BLaER1 (cell line): ENCODE data around the gene NHSL1.
A peak's percentile ranks its signal among the peaks of the same experiment; 100 is the strongest.

Experiments
- H3K27ac ChIP-seq: shearing (Covaris generic); formaldehyde crosslinking; 2 replicates; pipeline ENCODE4 v1.8.1; 2022
- H3K27me3 ChIP-seq: shearing (Covaris generic); formaldehyde crosslinking; 2 replicates; pipeline ENCODE4 v1.8.1; 2022
- H3K36me3 ChIP-seq: shearing (Covaris generic); formaldehyde crosslinking; 2 replicates; pipeline ENCODE4 v1.8.1; 2022
- H3K4me1 ChIP-seq: shearing (Covaris generic); formaldehyde crosslinking; 2 replicates; pipeline ENCODE4 v1.8.1; 2022
- H3K4me2 ChIP-seq: shearing (Covaris generic); formaldehyde crosslinking; 2 replicates; pipeline ENCODE4 v1.8.1; 2022
- H3K4me3 ChIP-seq: shearing (Covaris generic); formaldehyde crosslinking; 2 replicates; pipeline ENCODE4 v1.8.1; 2022
- H3K9ac ChIP-seq: shearing (Covaris generic); formaldehyde crosslinking; 2 replicates; pipeline ENCODE4 v1.8.1; 2022
- H3K9me3 ChIP-seq: shearing (Covaris generic); formaldehyde crosslinking; 2 replicates; pipeline ENCODE4 v1.8.1; 2022
- H4K20me1 ChIP-seq: shearing (Covaris generic); formaldehyde crosslinking; 2 replicates; pipeline ENCODE4 v1.8.1; 2022
- Cebpa-rat ChIP-seq: shearing (Covaris generic); IDR thresholded peaks from 2 replicates; pipeline ENCODE4 v1.8.1; 2022

The NHSL1 gene

GRCh38 chr6:138524526-138524925 is 25.2 kb upstream of the NHSL1 start:
- peaks cover 20% of the 10 kb centered on the region for H3K4me1 ChIP-seq
- H3K36me3 ChIP-seq = no peaks in the 10 kb centered on the region
- H3K9ac ChIP-seq = no peak overlapping the region
- H4K20me1 ChIP-seq = no peaks in the 10 kb centered on the region
- H3K9me3 ChIP-seq = no peaks in the 10 kb centered on the region
- TF ChIP-seq Cebpa-rat = no peak
- no peak overlapping the region for H3K4me2 ChIP-seq
- H3K27ac ChIP-seq = no peak overlapping the region
- H3K4me3 ChIP-seq = no peak overlapping the region
- H3K27me3 ChIP-seq = no peaks in the 10 kb centered on the region

GRCh38 chr6:138523347-138524210 is 24.3 kb upstream of the NHSL1 start:
- no peak for TF ChIP-seq Cebpa-rat
- Histone ChIP-seq H3K4me1 (peaks cover 20% of the 10 kb centered on the region), H3K27me3 (no peaks in the 10 kb centered on the region), H3K9me3 (peaks cover 2% of the 10 kb centered on the region; the same call in 1 of the 2 replicates), H3K27ac (no peak overlapping the region), H3K36me3 (no peaks in the 10 kb centered on the region), H3K4me2 (no peak overlapping the region), H3K4me3 (no peak overlapping the region), H4K20me1 (no peaks in the 10 kb centered on the region), H3K9ac (no peak overlapping the region)

GRCh38 chr6:138522611-138523010 is 23.3 kb upstream of the NHSL1 start:
- no peaks in the 10 kb centered on the region for H4K20me1 ChIP-seq
- no peak overlapping the region for H3K9ac ChIP-seq
- H3K4me2 ChIP-seq = peak overlapping the region; percentile 71
- peaks cover 20% of the 10 kb centered on the region for H3K4me1 ChIP-seq
- peak overlapping the region; percentile 63; the same call in 1 of the 2 replicates for H3K27ac ChIP-seq
- no peak overlapping the region for H3K4me3 ChIP-seq
- TF ChIP-seq Cebpa-rat = no peak
- peaks cover 8% of the 10 kb centered on the region for H3K9me3 ChIP-seq
- H3K27me3 ChIP-seq = no peaks in the 10 kb centered on the region
- H3K36me3 ChIP-seq = no peaks in the 10 kb centered on the region; the same call in 1 of the 2 replicates

- no peak overlapping the region for H3K9ac ChIP-seq
- peaks cover 11% of the 10 kb centered on the region for H3K9me3 ChIP-seq
- H4K20me1 ChIP-seq = no peaks in the 10 kb centered on the region
- no peaks in the 10 kb centered on the region for H3K27me3 ChIP-seq
- H3K36me3 ChIP-seq = no peaks in the 10 kb centered on the region; the same call in 1 of the 2 replicates
- peaks cover 20% of the 10 kb centered on the region for H3K4me1 ChIP-seq
- no peak for TF ChIP-seq Cebpa-rat
- peak overlapping the region; percentile 30; the same call in 1 of the 2 replicates for H3K4me3 ChIP-seq
- peak overlapping the region; percentile 63 for H3K27ac ChIP-seq
- peak overlapping the region; percentile 71 for H3K4me2 ChIP-seq
Observed at GRCh38 chr6:138521790-138522189, 22.5 kb upstream of the NHSL1 start.

- H3K27me3 ChIP-seq = no peaks in the 10 kb centered on the region
- no peak overlapping the region for H3K4me2 ChIP-seq
- no peaks in the 10 kb centered on the region; the same call in 1 of the 2 replicates for H3K36me3 ChIP-seq
- no peak overlapping the region for H3K27ac ChIP-seq
- peaks cover 11% of the 10 kb centered on the region for H3K9me3 ChIP-seq
- H3K4me3 ChIP-seq = no peak overlapping the region
- no peak overlapping the region for H3K9ac ChIP-seq
- peaks cover 29% of the 10 kb centered on the region for H3K4me1 ChIP-seq
- no peaks in the 10 kb centered on the region for H4K20me1 ChIP-seq
- TF ChIP-seq Cebpa-rat = no peak
Observed at GRCh38 chr6:138520463-138520862, 21.2 kb upstream of the NHSL1 start.

GRCh38 chr6:138518054-138518453 is 18.8 kb upstream of the NHSL1 start:
- no peak overlapping the region for H3K4me2 ChIP-seq
- no peak overlapping the region for H3K4me3 ChIP-seq
- no peak overlapping the region for H3K27ac ChIP-seq
- no peaks in the 10 kb centered on the region for H3K27me3 ChIP-seq
- H3K4me1 ChIP-seq = peaks cover 38% of the 10 kb centered on the region
- no peak for TF ChIP-seq Cebpa-rat
- no peaks in the 10 kb centered on the region for H4K20me1 ChIP-seq
- no peaks in the 10 kb centered on the region; the same call in 1 of the 2 replicates for H3K36me3 ChIP-seq
- H3K9ac ChIP-seq = no peak overlapping the region
- peaks cover 11% of the 10 kb centered on the region for H3K9me3 ChIP-seq

GRCh38 chr6:138517635-138518034 is 18.3 kb upstream of the NHSL1 start:
- TF ChIP-seq Cebpa-rat = no peak
- Histone ChIP-seq H3K27me3 (no peaks in the 10 kb centered on the region), H3K4me2 (no peak overlapping the region), H3K36me3 (no peaks in the 10 kb centered on the region; the same call in 1 of the 2 replicates), H3K27ac (no peak overlapping the region), H3K4me3 (no peak overlapping the region), H3K9me3 (peaks cover 11% of the 10 kb centered on the region), H4K20me1 (no peaks in the 10 kb centered on the region), H3K4me1 (peaks cover 37% of the 10 kb centered on the region), H3K9ac (no peak overlapping the region)

- H4K20me1 ChIP-seq = no peaks in the 10 kb centered on the region
- H3K4me1 ChIP-seq = peaks cover 19% of the 10 kb centered on the region
- no peak overlapping the region for H3K4me3 ChIP-seq
- peaks cover 11% of the 10 kb centered on the region for H3K9me3 ChIP-seq
- TF ChIP-seq Cebpa-rat = no peak
- H3K9ac ChIP-seq = no peak overlapping the region
- peak overlapping the region; percentile 4; the same call in 1 of the 2 replicates for H3K4me2 ChIP-seq
- H3K27me3 ChIP-seq = no peaks in the 10 kb centered on the region
- H3K36me3 ChIP-seq = no peaks in the 10 kb centered on the region; the same call in 1 of the 2 replicates
- H3K27ac ChIP-seq = no peak overlapping the region
Observed at GRCh38 chr6:138515657-138516248, 16.5 kb upstream of the NHSL1 start.

GRCh38 chr6:138514860-138515540 is 15.7 kb upstream of the NHSL1 start:
- H3K4me1 ChIP-seq = peaks cover 19% of the 10 kb centered on the region
- peak overlapping the region; percentile 1; the same call in 1 of the 2 replicates for H3K4me2 ChIP-seq
- H3K9ac ChIP-seq = no peak overlapping the region
- no peaks in the 10 kb centered on the region; the same call in 1 of the 2 replicates for H3K36me3 ChIP-seq
- H4K20me1 ChIP-seq = no peaks in the 10 kb centered on the region
- peaks cover 11% of the 10 kb centered on the region for H3K9me3 ChIP-seq
- H3K27me3 ChIP-seq = no peaks in the 10 kb centered on the region
- H3K4me3 ChIP-seq = no peak overlapping the region
- TF ChIP-seq Cebpa-rat = no peak
- H3K27ac ChIP-seq = no peak overlapping the region
